A549 (cell line): ENCODE results near the gene TBX1.

Source experiments
- CBX2 ChIP-seq: fragments of 200-600 bp; sonication (generic); IDR thresholded peaks from 2 replicates; pipeline ENCODE4 v1.6.1; 2016; ENCODE audit warnings: low read depth, mild to moderate bottlenecking, borderline replicate concordance
- CTCF ChIP-seq: fragments of >200 bp; sonication (Bioruptor Twin); formaldehyde crosslinking; IDR thresholded peaks from 3 replicates; pipeline ENCODE4 v1.5.1; 2016
- EP300 ChIP-seq, 2 experiments: fragments of >200 bp; sonication (Bioruptor Twin); formaldehyde crosslinking; IDR thresholded peaks; 2 replicates in 1 of 2; 3 replicates in 1 of 2; pipeline ENCODE4 v1.6.1; 2016 to 2017
- JUN ChIP-seq, 2 experiments: fragments of >200 bp; sonication (Bioruptor Twin); formaldehyde crosslinking; IDR thresholded peaks; 2 replicates in 1 of 2; 3 replicates in 1 of 2; pipeline ENCODE4 v1.6.1; 2016 to 2017
- KDM1A ChIP-seq: fragments of 200-600 bp; sonication (generic); IDR thresholded peaks from 2 replicates; pipeline ENCODE4 v1.6.1; 2016; ENCODE audit warnings: low read depth, mild to moderate bottlenecking
- NR3C1 ChIP-seq: fragments of >200 bp; sonication (Bioruptor Twin); formaldehyde crosslinking; IDR thresholded peaks from 3 replicates; pipeline ENCODE4 v1.6.1; 2017
- RARB ChIP-seq: fragments of 250-450 bp; sonication (Bioruptor Pico); IDR thresholded peaks from 2 replicates; pipeline ENCODE4 v1.8.0; 2021; ENCODE audit warnings: mild to moderate bottlenecking, moderate library complexity
- SMC3 ChIP-seq: fragments of >200 bp; sonication (Bioruptor Twin); formaldehyde crosslinking; IDR thresholded peaks from 3 replicates; pipeline ENCODE4 v1.6.1; 2018; ENCODE audit warnings: inconsistent platforms
- USF2 ChIP-seq: fragments of 450-650 bp; IDR thresholded peaks from 2 replicates; pipeline ENCODE4 v1.6.1; 2014; ENCODE audit warnings: antibody characterized with exemption

GRCh38 chr22:19757985-19758895 lies 2.3 kb upstream of the TBX1 start:
- TF ChIP-seq CTCF = no peak
- no peak for TF ChIP-seq KDM1A
- TF ChIP-seq CBX2 = no peak
- TF ChIP-seq EP300 (IDR thresholded peaks at IDR 0.05) = no peak
- no peak for TF ChIP-seq RARB (CRISPR knock-in tag)
- TF ChIP-seq NR3C1 = no peak
- no peak for TF ChIP-seq SMC3
- no peak for TF ChIP-seq USF2
- no peak for TF ChIP-seq JUN (IDR thresholded peaks at IDR 0.05)
